ENCODE data around the gene KLHDC8A. TPM values are rescaled to one million over a fixed set of nuclear protein-coding genes. Genes with fewer than 3 reads are reported as not detected.

The KLHDC8A gene
- total RNA-seq, 1 experiment from 2014 or later = not detected

GRCh38 chr1:205381305-205381704, 24.6 kb upstream of the KLHDC8A start:
- BruUV-seq (replicated peaks) = no TSS peak
- TF ChIP-seq, protein P1, sequence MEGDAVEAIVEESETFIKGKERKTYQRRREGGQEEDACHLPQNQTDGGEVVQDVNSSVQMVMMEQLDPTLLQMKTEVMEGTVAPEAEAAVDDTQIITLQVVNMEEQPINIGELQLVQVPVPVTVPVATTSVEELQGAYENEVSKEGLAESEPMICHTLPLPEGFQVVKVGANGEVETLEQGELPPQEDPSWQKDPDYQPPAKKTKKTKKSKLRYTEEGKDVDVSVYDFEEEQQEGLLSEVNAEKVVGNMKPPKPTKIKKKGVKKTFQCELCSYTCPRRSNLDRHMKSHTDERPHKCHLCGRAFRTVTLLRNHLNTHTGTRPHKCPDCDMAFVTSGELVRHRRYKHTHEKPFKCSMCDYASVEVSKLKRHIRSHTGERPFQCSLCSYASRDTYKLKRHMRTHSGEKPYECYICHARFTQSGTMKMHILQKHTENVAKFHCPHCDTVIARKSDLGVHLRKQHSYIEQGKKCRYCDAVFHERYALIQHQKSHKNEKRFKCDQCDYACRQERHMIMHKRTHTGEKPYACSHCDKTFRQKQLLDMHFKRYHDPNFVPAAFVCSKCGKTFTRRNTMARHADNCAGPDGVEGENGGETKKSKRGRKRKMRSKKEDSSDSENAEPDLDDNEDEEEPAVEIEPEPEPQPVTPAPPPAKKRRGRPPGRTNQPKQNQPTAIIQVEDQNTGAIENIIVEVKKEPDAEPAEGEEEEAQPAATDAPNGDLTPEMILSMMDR (conservative IDR thresholded peaks at IDR 0.05; ENCODE audit: low read depth, low read length) = no peak
- no peak for TF ChIP-seq EZH2 (IDR thresholded peaks at IDR 0.05; ENCODE audit: borderline replicate concordance, low read depth, low read length, poor library complexity, severe bottlenecking)
- Histone ChIP-seq H3K9me3 (ENCODE audit: low read depth, low read length, poor library complexity, severe bottlenecking) (no peaks in the 10 kb centered on the region), H3K27ac (ENCODE audit: low read depth, low read length, poor library complexity, severe bottlenecking) (no peak overlapping the region), H3K4me3 (ENCODE audit: low read depth, low read length, poor library complexity, severe bottlenecking) (no peak overlapping the region), H3K36me3 (ENCODE audit: insufficient read depth, low read length, poor library complexity, severe bottlenecking) (no peaks in the 10 kb centered on the region), H3K4me1 (ENCODE audit: insufficient read depth, low read length, poor library complexity, severe bottlenecking) (peaks cover 3% of the 10 kb centered on the region), H3K27me3 (replicated peaks; ENCODE audit: insufficient read depth, low read depth, low read length, poor library complexity) (no peaks in the 10 kb centered on the region)
- intact Hi-C loops (cut with micrococcal nuclease; ENCODE audit: unreplicated experiment) = no loop called here
- CTCF ChIA-PET = no interaction called here
- DNase-seq (ENCODE audit: low spot score) = no peak
- POLR2A ChIA-PET (ENCODE audit: low non-redundant PET) = no interaction called here

DNA sequence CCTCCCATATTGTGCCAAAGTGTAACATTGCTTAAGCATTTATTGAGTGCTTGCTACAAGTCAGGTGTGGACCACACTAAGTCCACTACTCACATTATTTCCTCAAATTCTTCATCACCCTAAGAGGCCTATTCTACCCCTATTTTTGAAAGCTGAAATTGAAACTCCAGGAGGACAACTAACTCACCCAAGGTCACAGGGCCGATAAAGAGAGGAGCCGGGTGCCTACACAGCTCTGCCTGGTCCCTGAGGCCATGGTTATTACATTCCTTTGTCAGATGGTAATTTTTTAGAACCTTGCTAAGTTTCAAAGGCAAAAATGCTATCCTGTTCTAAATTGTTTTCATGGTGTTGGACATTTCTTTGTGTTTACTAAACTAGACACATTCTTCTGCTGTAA, 24.2 kb upstream of the KLHDC8A start:
- intact Hi-C loops (cut with micrococcal nuclease; ENCODE audit: unreplicated experiment) = no loop called here
- Histone ChIP-seq H3K4me1 (ENCODE audit: insufficient read depth, low read length, poor library complexity, severe bottlenecking) (peaks cover 7% of the 10 kb centered on the region), H3K27me3 (replicated peaks; ENCODE audit: insufficient read depth, low read depth, low read length, poor library complexity) (no peaks in the 10 kb centered on the region), H3K36me3 (ENCODE audit: insufficient read depth, low read length, poor library complexity, severe bottlenecking) (no peaks in the 10 kb centered on the region), H3K27ac (ENCODE audit: low read depth, low read length, poor library complexity, severe bottlenecking) (no peak overlapping the region), H3K4me3 (ENCODE audit: low read depth, low read length, poor library complexity, severe bottlenecking) (no peak overlapping the region), H3K9me3 (ENCODE audit: low read depth, low read length, poor library complexity, severe bottlenecking) (no peaks in the 10 kb centered on the region)
- TF ChIP-seq EZH2 (IDR thresholded peaks at IDR 0.05; ENCODE audit: borderline replicate concordance, low read depth, low read length, poor library complexity, severe bottlenecking) = no peak
- TF ChIP-seq, protein P1 (conservative IDR thresholded peaks at IDR 0.05; ENCODE audit: low read depth, low read length) = no peak
- POLR2A ChIA-PET (ENCODE audit: low non-redundant PET) = no interaction called here
- no TSS peak for BruUV-seq (replicated peaks)
- no peak for DNase-seq (ENCODE audit: low spot score)
- CTCF ChIA-PET = no interaction called here

DNA sequence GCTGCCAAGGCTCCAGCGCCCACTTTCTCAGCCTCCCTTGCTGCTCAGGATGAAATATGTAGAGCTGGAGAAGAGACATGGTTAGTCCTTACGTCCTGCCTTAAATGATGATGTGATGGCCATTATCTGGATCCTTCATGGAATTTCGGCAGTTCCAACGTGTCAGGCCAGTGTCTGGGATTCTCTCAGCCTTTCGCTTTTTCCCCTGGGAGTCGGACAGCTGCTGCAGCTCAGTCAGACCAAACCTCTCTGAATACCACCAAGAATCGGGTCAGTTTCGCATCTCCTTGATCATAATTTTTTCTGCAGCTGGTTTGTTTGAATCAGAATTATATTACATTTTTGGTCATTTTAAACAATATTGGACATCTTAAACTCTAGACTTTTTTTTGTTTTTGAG, 22.3 kb upstream of the KLHDC8A start:
- H3K4me1 ChIP-seq (ENCODE audit: insufficient read depth, low read length, poor library complexity, severe bottlenecking) = peaks cover 9% of the 10 kb centered on the region
- no peak overlapping the region for H3K27ac ChIP-seq (ENCODE audit: low read depth, low read length, poor library complexity, severe bottlenecking)
- ChIA-PET CTCF (no interaction called here), POLR2A (ENCODE audit: low non-redundant PET) (no interaction called here)
- TF ChIP-seq, protein P1 (conservative IDR thresholded peaks at IDR 0.05; ENCODE audit: low read depth, low read length) = no peak
- no peak for TF ChIP-seq EZH2 (IDR thresholded peaks at IDR 0.05; ENCODE audit: borderline replicate concordance, low read depth, low read length, poor library complexity, severe bottlenecking)
- no peaks in the 10 kb centered on the region for H3K9me3 ChIP-seq (ENCODE audit: low read depth, low read length, poor library complexity, severe bottlenecking)
- no peak for DNase-seq (ENCODE audit: low spot score)
- intact Hi-C loops (cut with micrococcal nuclease; ENCODE audit: unreplicated experiment) = no loop called here
- H3K4me3 ChIP-seq (ENCODE audit: low read depth, low read length, poor library complexity, severe bottlenecking) = no peak overlapping the region
- H3K27me3 ChIP-seq (replicated peaks; ENCODE audit: insufficient read depth, low read depth, low read length, poor library complexity) = no peaks in the 10 kb centered on the region
- BruUV-seq (replicated peaks) = no TSS peak
- H3K36me3 ChIP-seq (ENCODE audit: insufficient read depth, low read length, poor library complexity, severe bottlenecking) = no peaks in the 10 kb centered on the region
